Astrocyte (in vitro differentiated cells and primary cell): Measurements from ENCODE around the gene HOXA11. TPM values are rescaled to one million over a fixed set of nuclear protein-coding genes. Genes with fewer than 3 reads are reported as not detected.
A peak's percentile ranks its signal among the peaks of the same experiment; 100 is the strongest.

Experiments used
- DNase-seq: peaks from one replicate; pipeline ENCODE4 v3.0.0-alpha.2; 2010; ENCODE audit warnings: low read depth
- FAIRE-seq: peaks from 2 replicates; lab custom pipeline; 2011; peaks lifted over from hg19 to GRCh38; lab: Jason Lieb, UNC
- H2AFZ ChIP-seq: 2 replicates; pipeline ENCODE4 v1.6.0; 2012; ENCODE audit warnings: low read depth, low read length, inconsistent platforms
- H3K27ac ChIP-seq: 2 replicates; pipeline ENCODE4 v1.5.1; 2011; ENCODE audit warnings: low read depth, low read length, inconsistent platforms
- H3K27me3 ChIP-seq: 2 replicates; pipeline ENCODE4 v1.6.0; 2011; ENCODE audit warnings: low read length, inconsistent platforms; ENCODE audit not compliant: insufficient read depth
- H3K36me3 ChIP-seq: 2 replicates; pipeline ENCODE4 v1.5.1; 2011; ENCODE audit warnings: low read length, inconsistent platforms; ENCODE audit not compliant: insufficient read depth
- H3K4me1 ChIP-seq: 2 replicates; pipeline ENCODE4 v1.5.1; 2011; ENCODE audit warnings: low read length, inconsistent platforms; ENCODE audit not compliant: insufficient read depth
- H3K4me2 ChIP-seq: 2 replicates; pipeline ENCODE4 v1.6.0; 2012; ENCODE audit warnings: low read length, inconsistent platforms
- H3K4me3 ChIP-seq: 2 replicates; pipeline ENCODE4 v1.5.1; 2011; ENCODE audit warnings: low read depth, mild to moderate bottlenecking, low read length, inconsistent platforms; ENCODE audit not compliant: insufficient read depth
- H3K79me2 ChIP-seq: 2 replicates; pipeline ENCODE4 v1.6.0; 2012; ENCODE audit warnings: mild to moderate bottlenecking, low read length, inconsistent platforms; ENCODE audit not compliant: insufficient read depth
- H3K9ac ChIP-seq: 2 replicates; pipeline ENCODE4 v1.6.0; 2012; ENCODE audit warnings: mild to moderate bottlenecking, low read length, inconsistent platforms
- H3K9me3 ChIP-seq: 2 replicates; pipeline ENCODE4 v1.5.1; 2012; ENCODE audit warnings: low read depth, mild to moderate bottlenecking, low read length, inconsistent platforms; ENCODE audit not compliant: insufficient read depth
- H4K20me1 ChIP-seq: 2 replicates; pipeline ENCODE4 v1.6.0; 2012; ENCODE audit warnings: low read length, inconsistent platforms; ENCODE audit not compliant: insufficient read depth
- H3K27ac Mint-ChIP-seq: one replicate; pipeline ENCODE4 v1.8.0; 2021; ENCODE audit warnings: mild to moderate bottlenecking, mixed read lengths; ENCODE audit not compliant: unreplicated experiment
- H3K27me3 Mint-ChIP-seq: one replicate; pipeline ENCODE4 v1.8.0; 2021; ENCODE audit warnings: low read depth, mixed read lengths; ENCODE audit not compliant: unreplicated experiment
- H3K36me3 Mint-ChIP-seq: one replicate; pipeline ENCODE4 v1.8.0; 2021; ENCODE audit warnings: low read depth, mixed read lengths; ENCODE audit not compliant: unreplicated experiment
- H3K4me1 Mint-ChIP-seq: one replicate; pipeline ENCODE4 v1.8.0; 2021; ENCODE audit warnings: low read depth, mixed read lengths; ENCODE audit not compliant: unreplicated experiment
- H3K4me3 Mint-ChIP-seq: one replicate; pipeline ENCODE4 v1.8.0; 2021; ENCODE audit warnings: mild to moderate bottlenecking, moderate library complexity, mixed read lengths; ENCODE audit not compliant: unreplicated experiment
- H3K9me3 Mint-ChIP-seq: one replicate; pipeline ENCODE4 v1.8.0; 2021; ENCODE audit warnings: mild to moderate bottlenecking, mixed read lengths; ENCODE audit not compliant: unreplicated experiment
- CTCF ChIP-seq: IDR thresholded peaks from 2 replicates; pipeline ENCODE4 v1.5.1; 2011; ENCODE audit warnings: low read depth, mild to moderate bottlenecking, inconsistent platforms, low read length, moderate library complexity; ENCODE audit not compliant: insufficient read depth
- EZH2 ChIP-seq: IDR thresholded peaks from 2 replicates; pipeline ENCODE4 v1.6.1; 2012; ENCODE audit warnings: mild to moderate bottlenecking, low read length, inconsistent platforms; ENCODE audit not compliant: insufficient read depth
- total RNA-seq: library from RNA; stranded (reverse); gene quantifications from 2 replicates; pipeline ENCODE4 v1.2.1, GENCODE V29; 2021

Gene HOXA11
- total RNA-seq, 1 donor from 2014 or later: not detected

DNA sequence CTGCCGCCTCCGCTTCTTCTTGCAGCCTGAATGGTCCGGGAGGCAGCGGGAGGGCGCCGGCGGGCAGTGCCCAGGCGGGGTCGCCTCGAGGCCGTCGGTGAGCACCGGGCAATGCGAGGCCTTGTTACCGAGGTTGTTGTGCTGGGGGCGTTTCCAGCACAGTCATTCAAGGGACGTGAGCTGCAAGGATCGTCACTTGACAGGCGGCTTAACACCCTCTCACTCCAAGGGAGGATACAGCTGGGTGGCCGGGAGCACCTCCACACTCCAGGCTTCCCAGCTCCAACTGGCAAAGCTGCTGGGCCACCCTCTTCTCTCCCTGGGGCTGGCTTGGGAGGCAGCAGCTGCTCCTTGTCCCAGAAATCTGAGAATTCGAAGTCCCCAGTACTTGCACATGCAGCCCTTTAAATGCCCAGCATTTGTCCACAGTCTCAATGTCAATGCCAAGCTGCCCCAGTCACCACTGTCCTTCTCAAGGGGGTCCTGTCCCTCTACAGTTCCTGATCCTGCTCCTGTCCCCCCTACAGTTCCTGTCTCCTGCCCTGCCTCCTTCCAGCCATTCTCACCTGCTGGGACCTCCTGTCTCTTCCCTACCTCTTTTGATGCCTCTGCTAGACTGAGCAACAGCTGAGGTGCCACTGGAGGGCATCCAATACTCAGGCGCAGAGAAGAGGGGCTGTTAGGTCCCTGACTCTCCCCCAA lies 4.4 kb upstream of the HOXA11 start:
- Histone ChIP-seq H3K36me3 (no peaks in the 10 kb centered on the region), H3K4me3 (no peak overlapping the region), H3K27me3 (peaks cover 99% of the 10 kb centered on the region), H3K4me1 (peaks cover 3% of the 10 kb centered on the region), H3K27ac (no peak overlapping the region), H2AFZ (peak overlapping the region; percentile 52), H3K9ac (no peak overlapping the region), H3K4me2 (peak overlapping the region; percentile 68), H4K20me1 (peaks cover 20% of the 10 kb centered on the region), H3K79me2 (no peaks in the 10 kb centered on the region), H3K9me3 (peaks cover 6% of the 10 kb centered on the region)
- DNase-seq (no peak), FAIRE-seq (no peak)
- H3K27ac Mint-ChIP-seq: no peak overlapping the region
- no peak overlapping the region for H3K4me3 Mint-ChIP-seq
- H3K36me3 Mint-ChIP-seq: peaks cover 2% of the 10 kb centered on the region
- peaks cover 93% of the 10 kb centered on the region for H3K27me3 Mint-ChIP-seq
- H3K9me3 Mint-ChIP-seq: peaks cover 24% of the 10 kb centered on the region
- H3K4me1 Mint-ChIP-seq: no peaks in the 10 kb centered on the region
- TF ChIP-seq CTCF (no peak), EZH2 (peak; percentile 46)

DNA sequence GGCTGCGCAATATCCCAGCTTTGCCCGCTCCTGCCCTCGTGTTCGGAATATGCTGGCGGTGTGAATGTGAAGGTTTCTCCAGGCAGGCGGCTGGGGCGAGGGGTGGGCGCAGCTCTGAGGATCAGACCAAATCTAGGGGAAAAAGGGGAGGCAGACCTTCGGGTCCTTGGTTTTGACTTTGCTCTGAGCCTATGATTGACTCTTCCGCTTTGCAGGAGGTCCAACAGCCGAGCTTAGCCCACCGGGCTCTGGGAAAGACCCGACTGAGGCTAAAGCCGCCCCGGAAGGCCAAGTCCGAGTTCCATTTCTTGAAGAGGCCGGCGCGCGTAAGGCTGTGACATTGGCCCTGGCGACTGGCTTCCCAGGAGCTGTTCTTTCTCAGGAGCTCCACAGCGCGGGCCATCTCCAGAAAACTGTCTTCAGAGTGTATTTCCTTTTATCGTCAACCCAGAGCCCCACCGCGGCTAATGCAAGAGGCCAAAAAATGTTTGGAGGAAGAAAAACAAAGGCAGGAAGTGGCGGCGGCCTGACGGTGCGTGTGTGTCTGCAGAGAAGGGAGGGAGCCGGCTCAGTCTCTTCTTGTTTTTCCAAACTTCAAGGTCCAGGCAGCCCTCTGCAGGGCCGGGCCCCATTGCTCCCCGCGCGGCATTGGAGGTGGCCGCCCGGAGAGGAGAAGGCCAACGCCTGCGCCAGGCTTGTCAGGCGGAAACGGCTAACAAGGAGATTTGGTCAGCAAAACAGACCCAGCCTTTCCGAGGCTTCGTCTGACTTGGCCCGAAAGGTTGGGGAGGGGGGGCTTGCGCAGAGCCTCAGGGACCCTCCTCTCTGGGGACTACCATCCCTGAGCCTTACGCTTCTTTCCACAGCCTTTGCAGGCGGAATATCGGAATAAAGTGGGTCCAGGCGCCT lies 3.6 kb upstream of the HOXA11 start:
- peak overlapping the region; percentile 40 for H3K4me3 Mint-ChIP-seq
- no peak for DNase-seq
- Histone ChIP-seq H3K79me2 (no peaks in the 10 kb centered on the region), H4K20me1 (peaks cover 20% of the 10 kb centered on the region), H3K4me2 (peak overlapping the region; percentile 68), H3K27me3 (peaks cover 97% of the 10 kb centered on the region), H3K9ac (no peak overlapping the region), H3K9me3 (peaks cover 6% of the 10 kb centered on the region), H3K4me3 (no peak overlapping the region), H3K36me3 (no peaks in the 10 kb centered on the region), H3K4me1 (peaks cover 6% of the 10 kb centered on the region), H2AFZ (peak overlapping the region; percentile 52), H3K27ac (no peak overlapping the region)
- no peaks in the 10 kb centered on the region for H3K4me1 Mint-ChIP-seq
- no peak for TF ChIP-seq CTCF
- TF ChIP-seq EZH2: peak; percentile 81
- H3K36me3 Mint-ChIP-seq: peaks cover 2% of the 10 kb centered on the region
- peaks cover 91% of the 10 kb centered on the region for H3K27me3 Mint-ChIP-seq
- H3K9me3 Mint-ChIP-seq: peaks cover 24% of the 10 kb centered on the region
- no peak overlapping the region for H3K27ac Mint-ChIP-seq
- no peak for FAIRE-seq
